Progenitor cell of endocrine pancreas (in vitro differentiated cells): Measurements from ENCODE around the gene TXNL1. TPM values are rescaled to one million over a fixed set of nuclear protein-coding genes. Genes with fewer than 3 reads are reported as not detected.

Source experiments
- DNase-seq: peaks from one replicate; pipeline ENCODE4 v3.0.0; 2021; ENCODE audit warnings: low spot score; ENCODE audit not compliant: unreplicated experiment
- H3K27ac Mint-ChIP-seq: 2 replicates; pipeline ENCODE4 v1.8.0; 2021; ENCODE audit warnings: mild to moderate bottlenecking, moderate library complexity, mixed read lengths
- H3K27me3 Mint-ChIP-seq: 2 replicates; pipeline ENCODE4 v1.8.0; 2021; ENCODE audit warnings: mixed read lengths
- H3K36me3 Mint-ChIP-seq: 2 replicates; pipeline ENCODE4 v1.8.0; 2022; ENCODE audit warnings: mixed read lengths; ENCODE audit not compliant: insufficient read depth
- H3K4me1 Mint-ChIP-seq: 2 replicates; pipeline ENCODE4 v1.8.0; 2021; ENCODE audit warnings: low read depth, mixed read lengths
- H3K4me3 Mint-ChIP-seq: 2 replicates; pipeline ENCODE4 v1.8.0; 2021; ENCODE audit warnings: low read depth, mild to moderate bottlenecking, moderate library complexity, mixed read lengths
- H3K9me3 Mint-ChIP-seq: 2 replicates; pipeline ENCODE4 v1.8.0; 2021; ENCODE audit warnings: low read depth, mixed read lengths
- total RNA-seq: library from RNA; stranded (reverse); gene quantifications from 2 replicates; pipeline ENCODE4 v1.2.1, GENCODE V29; 2021
- TF ChIP-seq, protein P1 (sequence below): fragments of 200-600 bp; sonication (generic); IDR thresholded peaks from one replicate; pipeline ENCODE4 v1.5.0; 2021; ENCODE audit warnings: antibody characterized with exemption, mild to moderate bottlenecking; ENCODE audit not compliant: unreplicated experiment

Gene TXNL1
- total RNA-seq, 1 donor from 2014 or later = 89.3 TPM

DNA sequence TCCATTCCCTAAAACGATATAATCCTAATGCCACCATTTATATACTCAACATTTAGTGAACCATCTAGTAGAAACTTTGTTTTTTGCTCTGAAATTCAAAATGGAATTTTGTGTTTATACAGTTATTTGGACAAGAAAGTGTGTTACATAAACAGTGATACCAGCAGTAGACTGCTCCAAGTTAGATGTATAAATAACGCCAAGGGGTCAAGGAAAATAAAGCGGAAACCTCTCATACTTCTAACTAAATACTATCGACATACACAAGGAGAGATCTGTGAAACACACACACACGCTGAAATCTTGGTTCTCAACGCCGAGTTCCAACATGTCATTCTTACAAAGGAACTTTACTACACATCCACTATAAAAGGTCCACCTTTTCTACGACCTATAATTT, 1.2 kb downstream of the TXNL1 start:
- no peak for DNase-seq
- peaks cover 5% of the 10 kb centered on the region for H3K9me3 Mint-ChIP-seq

DNA sequence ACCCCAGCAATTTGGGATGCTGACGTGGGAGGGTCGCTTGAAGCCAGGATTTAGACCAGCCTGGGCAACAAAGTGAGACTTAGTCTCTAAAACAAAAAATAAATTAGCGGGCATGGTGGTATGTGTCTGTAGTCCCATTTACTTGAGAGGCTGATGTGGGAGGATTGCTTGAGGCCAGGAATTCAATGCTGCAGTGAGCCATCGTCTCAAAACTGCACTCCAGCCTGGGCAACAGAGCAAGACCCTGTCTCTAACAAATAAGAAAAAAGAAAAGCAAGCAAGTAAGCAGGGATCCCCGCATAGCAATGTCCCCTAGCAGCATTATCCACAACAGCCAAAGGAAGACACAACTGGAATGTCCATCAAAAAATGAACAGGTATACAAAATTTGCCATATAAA, 3.4 kb downstream of the TXNL1 start:
- peaks cover 40% of the 10 kb centered on the region for H3K4me1 Mint-ChIP-seq
- peaks cover 5% of the 10 kb centered on the region for H3K9me3 Mint-ChIP-seq
- TF ChIP-seq, protein P1, sequence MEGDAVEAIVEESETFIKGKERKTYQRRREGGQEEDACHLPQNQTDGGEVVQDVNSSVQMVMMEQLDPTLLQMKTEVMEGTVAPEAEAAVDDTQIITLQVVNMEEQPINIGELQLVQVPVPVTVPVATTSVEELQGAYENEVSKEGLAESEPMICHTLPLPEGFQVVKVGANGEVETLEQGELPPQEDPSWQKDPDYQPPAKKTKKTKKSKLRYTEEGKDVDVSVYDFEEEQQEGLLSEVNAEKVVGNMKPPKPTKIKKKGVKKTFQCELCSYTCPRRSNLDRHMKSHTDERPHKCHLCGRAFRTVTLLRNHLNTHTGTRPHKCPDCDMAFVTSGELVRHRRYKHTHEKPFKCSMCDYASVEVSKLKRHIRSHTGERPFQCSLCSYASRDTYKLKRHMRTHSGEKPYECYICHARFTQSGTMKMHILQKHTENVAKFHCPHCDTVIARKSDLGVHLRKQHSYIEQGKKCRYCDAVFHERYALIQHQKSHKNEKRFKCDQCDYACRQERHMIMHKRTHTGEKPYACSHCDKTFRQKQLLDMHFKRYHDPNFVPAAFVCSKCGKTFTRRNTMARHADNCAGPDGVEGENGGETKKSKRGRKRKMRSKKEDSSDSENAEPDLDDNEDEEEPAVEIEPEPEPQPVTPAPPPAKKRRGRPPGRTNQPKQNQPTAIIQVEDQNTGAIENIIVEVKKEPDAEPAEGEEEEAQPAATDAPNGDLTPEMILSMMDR = no peak
- no peaks in the 10 kb centered on the region for H3K27me3 Mint-ChIP-seq
- H3K4me3 Mint-ChIP-seq = no peak overlapping the region
- H3K27ac Mint-ChIP-seq = no peak overlapping the region
- DNase-seq = no peak
- peaks cover 22% of the 10 kb centered on the region for H3K36me3 Mint-ChIP-seq

More for the DNA sequence above, 1.2 kb downstream of the TXNL1 start:
- Mint-ChIP-seq H3K27ac (peak overlapping the region; percentile 99), H3K4me3 (peak overlapping the region; percentile 98), H3K27me3 (no peaks in the 10 kb centered on the region), H3K4me1 (peaks cover 30% of the 10 kb centered on the region), H3K36me3 (peaks cover 17% of the 10 kb centered on the region)
- TF ChIP-seq, protein P1 = no peak

DNA sequence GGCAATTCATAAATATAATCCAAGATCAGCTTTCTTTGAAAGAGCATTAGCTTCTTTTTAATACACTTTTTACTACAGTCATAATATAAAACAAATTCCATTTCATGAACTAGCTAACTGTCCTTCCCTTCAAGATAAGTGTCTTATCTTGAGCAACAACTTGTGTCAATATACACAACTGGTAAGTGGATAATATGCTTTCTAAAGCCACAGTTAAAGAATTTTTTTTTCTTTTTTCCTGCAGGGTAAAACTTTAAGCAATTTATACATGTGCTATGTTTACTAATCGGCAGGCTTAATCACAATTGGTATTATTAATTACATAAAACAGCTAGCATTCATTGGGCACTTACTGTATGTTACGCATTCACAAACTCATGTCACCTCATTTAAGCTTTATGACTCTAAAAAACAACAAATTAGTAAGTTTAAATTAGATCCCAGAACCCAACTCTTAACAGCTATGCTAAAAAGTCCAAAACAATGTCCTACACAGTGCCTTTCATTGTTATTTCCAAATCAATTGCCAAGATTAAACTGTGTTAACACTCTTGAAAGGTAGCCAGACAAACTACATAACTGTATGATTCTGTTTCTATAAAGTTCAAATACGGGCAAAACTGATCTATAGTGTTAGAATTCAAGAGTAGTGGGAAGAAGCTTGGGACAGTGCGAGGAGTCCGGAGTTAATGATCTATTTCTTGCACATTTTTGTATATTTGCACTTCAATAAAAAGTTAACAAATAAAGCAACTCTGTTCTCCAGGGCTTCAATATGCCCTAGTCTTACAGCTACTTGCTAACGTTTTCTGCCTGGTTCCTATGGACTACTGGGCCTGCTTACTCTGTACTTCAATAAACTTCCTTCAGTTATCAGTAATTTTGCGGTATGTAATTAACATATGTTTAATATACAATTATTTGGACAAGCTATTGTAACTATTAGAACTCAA, 6.0 kb downstream of the TXNL1 start:
- Mint-ChIP-seq H3K4me3 (no peak overlapping the region), H3K27me3 (no peaks in the 10 kb centered on the region), H3K4me1 (peaks cover 46% of the 10 kb centered on the region), H3K9me3 (no peaks in the 10 kb centered on the region), H3K36me3 (peaks cover 20% of the 10 kb centered on the region), H3K27ac (no peak overlapping the region)
- no peak for DNase-seq
- TF ChIP-seq, protein P1 = no peak

DNA sequence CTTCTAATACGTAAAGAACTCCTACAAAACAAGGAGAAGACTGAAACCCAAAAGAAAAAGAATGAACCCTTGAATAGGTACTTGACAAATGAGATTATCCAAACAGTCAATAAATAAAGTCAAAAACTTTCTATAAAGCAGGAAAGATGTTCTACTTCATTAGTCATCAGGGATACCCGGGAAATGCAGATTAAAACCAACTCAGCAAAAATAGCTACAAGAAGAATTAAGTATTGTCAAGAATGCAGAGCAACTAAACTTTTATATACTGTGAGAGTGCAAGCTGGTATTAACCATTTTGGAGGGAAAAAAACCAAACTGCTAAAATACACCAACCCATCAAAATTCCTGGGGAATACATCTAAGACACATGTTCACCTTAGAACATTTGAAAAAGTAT, 10.4 kb downstream of the TXNL1 start:
- peaks cover 11% of the 10 kb centered on the region for H3K36me3 Mint-ChIP-seq
- peaks cover 43% of the 10 kb centered on the region for H3K4me1 Mint-ChIP-seq
- H3K27ac Mint-ChIP-seq = no peak overlapping the region
- DNase-seq = no peak
- no peaks in the 10 kb centered on the region for H3K27me3 Mint-ChIP-seq
- no peaks in the 10 kb centered on the region for H3K9me3 Mint-ChIP-seq
- TF ChIP-seq, protein P1 = no peak
- H3K4me3 Mint-ChIP-seq = no peak overlapping the region

DNA sequence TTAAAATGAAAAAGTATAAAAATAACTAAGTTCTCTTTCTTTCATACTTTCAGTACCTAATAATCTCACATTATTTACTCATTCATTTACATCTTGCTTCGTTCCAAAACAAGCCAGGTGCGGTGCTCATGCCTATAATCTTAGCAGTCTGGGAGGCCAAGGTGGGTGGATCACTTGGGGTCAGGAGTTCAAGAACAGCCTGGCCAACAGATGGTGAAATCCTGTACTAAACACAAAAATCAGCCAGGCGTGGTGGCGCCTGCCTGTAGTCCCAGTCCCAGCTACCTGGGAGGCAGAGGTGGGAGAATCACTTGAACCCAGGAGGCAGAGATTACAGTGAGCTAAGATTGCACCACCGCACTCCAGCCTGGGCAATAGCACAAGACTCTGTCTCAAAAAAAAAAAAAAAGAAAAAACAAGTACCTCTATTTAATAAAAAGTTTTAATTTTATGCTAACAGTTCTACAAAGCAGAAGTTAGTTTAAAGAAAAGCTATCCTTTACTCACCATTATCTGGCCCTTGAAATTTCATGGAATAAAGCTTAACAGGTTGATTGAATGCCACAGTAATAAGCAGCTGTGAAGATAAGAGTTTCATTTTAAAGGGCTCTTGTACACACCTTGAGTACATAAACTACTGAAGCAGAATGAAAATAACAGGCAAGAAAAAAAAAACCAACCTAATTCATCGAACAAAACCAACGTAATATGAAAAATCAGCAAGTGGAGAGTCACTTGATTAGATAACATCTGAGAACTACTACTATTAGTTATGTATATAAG, 22.5 kb downstream of the TXNL1 start:
- Mint-ChIP-seq H3K4me1 (peaks cover 7% of the 10 kb centered on the region), H3K27me3 (no peaks in the 10 kb centered on the region), H3K9me3 (no peaks in the 10 kb centered on the region), H3K4me3 (no peak overlapping the region), H3K36me3 (peaks cover 42% of the 10 kb centered on the region), H3K27ac (no peak overlapping the region)
- DNase-seq = no peak
- TF ChIP-seq, protein P1 = no peak
